ENCODE measurements around the gene EPHA6.

The EPHA6 gene

GRCh38 chr3:96986241-96986640 is 171.8 kb downstream of the EPHA6 start:
- no peak overlapping the region for H3K4me3 ChIP-seq (ENCODE audit: low read depth, low read length)
- TF ChIP-seq, protein P1, sequence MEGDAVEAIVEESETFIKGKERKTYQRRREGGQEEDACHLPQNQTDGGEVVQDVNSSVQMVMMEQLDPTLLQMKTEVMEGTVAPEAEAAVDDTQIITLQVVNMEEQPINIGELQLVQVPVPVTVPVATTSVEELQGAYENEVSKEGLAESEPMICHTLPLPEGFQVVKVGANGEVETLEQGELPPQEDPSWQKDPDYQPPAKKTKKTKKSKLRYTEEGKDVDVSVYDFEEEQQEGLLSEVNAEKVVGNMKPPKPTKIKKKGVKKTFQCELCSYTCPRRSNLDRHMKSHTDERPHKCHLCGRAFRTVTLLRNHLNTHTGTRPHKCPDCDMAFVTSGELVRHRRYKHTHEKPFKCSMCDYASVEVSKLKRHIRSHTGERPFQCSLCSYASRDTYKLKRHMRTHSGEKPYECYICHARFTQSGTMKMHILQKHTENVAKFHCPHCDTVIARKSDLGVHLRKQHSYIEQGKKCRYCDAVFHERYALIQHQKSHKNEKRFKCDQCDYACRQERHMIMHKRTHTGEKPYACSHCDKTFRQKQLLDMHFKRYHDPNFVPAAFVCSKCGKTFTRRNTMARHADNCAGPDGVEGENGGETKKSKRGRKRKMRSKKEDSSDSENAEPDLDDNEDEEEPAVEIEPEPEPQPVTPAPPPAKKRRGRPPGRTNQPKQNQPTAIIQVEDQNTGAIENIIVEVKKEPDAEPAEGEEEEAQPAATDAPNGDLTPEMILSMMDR (IDR thresholded peaks at IDR 0.05; ENCODE audit: low read depth, low read length) = no peak

- H3K4me3 ChIP-seq (ENCODE audit: low read depth, low read length) = no peak overlapping the region
- TF ChIP-seq, protein P1 (IDR thresholded peaks at IDR 0.05; ENCODE audit: low read depth, low read length) = no peak
These were observed 176.8 kb downstream of the EPHA6 start for GRCh38 chr3:96991231-96991630.

GRCh38 chr3:96991800-96992365 is 177.5 kb downstream of the EPHA6 start:
- TF ChIP-seq, protein P1 (IDR thresholded peaks at IDR 0.05; ENCODE audit: low read depth, low read length) = no peak
- H3K4me3 ChIP-seq (ENCODE audit: low read depth, low read length) = no peak overlapping the region

DNA sequence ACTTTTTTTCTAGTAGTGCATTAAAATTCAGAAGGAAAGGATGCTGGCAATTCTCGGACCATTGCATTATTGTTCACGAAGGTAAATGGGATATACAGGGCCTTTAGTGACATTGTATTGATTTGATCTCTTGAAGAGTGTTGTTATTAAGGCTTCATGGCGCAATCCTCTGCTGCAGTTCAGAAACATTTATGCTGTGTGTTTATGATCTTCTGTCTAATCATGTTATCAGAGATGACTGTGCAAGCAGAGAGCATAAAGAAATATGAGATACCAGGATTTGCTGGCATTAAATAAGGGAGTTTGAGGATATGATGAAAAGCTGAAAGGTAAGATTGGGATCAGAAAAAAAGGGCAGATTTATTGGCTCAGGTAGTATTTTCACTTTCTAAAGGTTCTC is 180.6 kb downstream of the EPHA6 start:
- H3K4me3 ChIP-seq (ENCODE audit: low read depth, low read length) = no peak overlapping the region
- TF ChIP-seq, protein P1 (IDR thresholded peaks at IDR 0.05; ENCODE audit: low read depth, low read length) = no peak

- no peak overlapping the region for H3K4me3 ChIP-seq (ENCODE audit: low read depth, low read length)
- TF ChIP-seq, protein P1 (IDR thresholded peaks at IDR 0.05; ENCODE audit: low read depth, low read length) = no peak
These were observed 181.6 kb downstream of the EPHA6 start for GRCh38 chr3:96996009-96996408.

- TF ChIP-seq, protein P1 (IDR thresholded peaks at IDR 0.05; ENCODE audit: low read depth, low read length) = no peak
- no peak overlapping the region for H3K4me3 ChIP-seq (ENCODE audit: low read depth, low read length)
These were observed 187.2 kb downstream of the EPHA6 start for GRCh38 chr3:97001611-97002010.

DNA sequence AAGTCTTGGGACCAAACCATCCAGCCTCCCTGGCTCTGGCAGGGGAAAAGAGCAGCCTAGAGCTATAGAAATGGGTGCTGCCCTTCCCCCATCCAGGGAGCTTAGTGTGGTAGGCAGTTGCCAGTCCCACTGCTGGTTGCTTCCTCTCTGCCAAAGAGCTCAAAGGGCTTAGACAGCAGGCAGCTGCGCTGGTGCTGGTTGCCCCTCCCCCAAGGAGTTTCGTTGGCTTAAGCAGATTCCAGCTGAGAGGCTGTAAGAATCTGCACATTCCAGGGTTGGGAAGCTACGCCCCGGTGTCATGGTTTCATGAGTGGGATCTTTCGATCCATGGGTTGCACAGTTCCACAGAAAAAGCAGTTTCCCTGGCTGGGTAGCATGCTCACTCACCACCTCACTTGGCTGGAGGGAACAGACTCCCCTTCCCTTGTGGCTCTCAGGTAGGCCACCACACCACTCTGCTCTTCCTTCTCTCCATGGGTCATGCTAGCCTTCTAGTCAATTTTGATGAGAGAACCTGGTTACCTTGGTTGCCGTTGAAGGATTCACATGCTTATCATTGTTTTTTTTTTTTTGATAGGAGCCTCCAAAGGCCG is 195.1 kb downstream of the EPHA6 start:
- no peak overlapping the region for H3K4me3 ChIP-seq (ENCODE audit: low read depth, low read length)
- TF ChIP-seq, protein P1 (IDR thresholded peaks at IDR 0.05; ENCODE audit: low read depth, low read length) = no peak
